Fibroblast of mammary gland (primary cell): ENCODE measurements around the gene SYCN.

Experiments used
- DNase-seq: peaks from one replicate; pipeline ENCODE4 v3.0.0-alpha.2; 2010; ENCODE audit warnings: low read depth
- H3K4me3 ChIP-seq: 2 replicates; pipeline ENCODE4 v1.5.1; 2011; ENCODE audit warnings: low read depth, mild to moderate bottlenecking, low read length, moderate library complexity; ENCODE audit not compliant: control insufficient read depth
- TF ChIP-seq, protein P1 (sequence below): conservative IDR thresholded peaks from 2 replicates; pipeline ENCODE4 v1.5.1; 2011; ENCODE audit warnings: low read depth, low read length, inconsistent platforms; ENCODE audit not compliant: control insufficient read depth, insufficient read depth

Gene SYCN

DNA sequence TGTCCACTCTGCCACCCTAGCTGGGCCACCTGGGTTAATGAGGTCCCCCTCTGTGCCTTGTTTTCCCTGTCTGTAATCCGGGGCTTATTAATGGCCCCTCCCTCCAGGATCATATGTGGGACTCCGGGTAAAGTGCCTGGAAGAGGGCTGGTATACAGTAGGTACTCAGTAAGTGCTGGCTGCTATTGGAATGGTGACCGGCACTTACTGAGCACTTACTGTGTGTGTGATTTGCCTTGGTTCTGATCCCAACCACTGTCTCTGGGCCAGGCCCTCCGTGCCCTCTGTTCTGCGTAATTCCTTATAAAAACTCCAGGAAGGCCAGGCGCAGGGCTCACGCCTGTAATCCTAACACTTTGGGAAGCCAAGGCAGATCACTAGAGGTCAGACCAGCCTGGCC lies 38.2 kb downstream of the SYCN start:
- TF ChIP-seq, protein P1, sequence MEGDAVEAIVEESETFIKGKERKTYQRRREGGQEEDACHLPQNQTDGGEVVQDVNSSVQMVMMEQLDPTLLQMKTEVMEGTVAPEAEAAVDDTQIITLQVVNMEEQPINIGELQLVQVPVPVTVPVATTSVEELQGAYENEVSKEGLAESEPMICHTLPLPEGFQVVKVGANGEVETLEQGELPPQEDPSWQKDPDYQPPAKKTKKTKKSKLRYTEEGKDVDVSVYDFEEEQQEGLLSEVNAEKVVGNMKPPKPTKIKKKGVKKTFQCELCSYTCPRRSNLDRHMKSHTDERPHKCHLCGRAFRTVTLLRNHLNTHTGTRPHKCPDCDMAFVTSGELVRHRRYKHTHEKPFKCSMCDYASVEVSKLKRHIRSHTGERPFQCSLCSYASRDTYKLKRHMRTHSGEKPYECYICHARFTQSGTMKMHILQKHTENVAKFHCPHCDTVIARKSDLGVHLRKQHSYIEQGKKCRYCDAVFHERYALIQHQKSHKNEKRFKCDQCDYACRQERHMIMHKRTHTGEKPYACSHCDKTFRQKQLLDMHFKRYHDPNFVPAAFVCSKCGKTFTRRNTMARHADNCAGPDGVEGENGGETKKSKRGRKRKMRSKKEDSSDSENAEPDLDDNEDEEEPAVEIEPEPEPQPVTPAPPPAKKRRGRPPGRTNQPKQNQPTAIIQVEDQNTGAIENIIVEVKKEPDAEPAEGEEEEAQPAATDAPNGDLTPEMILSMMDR, result no peak
- H3K4me3 ChIP-seq, result no peak overlapping the region
- DNase-seq, result no peak

- TF ChIP-seq, protein P1, result no peak
- H3K4me3 ChIP-seq, result no peak overlapping the region
- DNase-seq, result no peak
Measured at GRCh38 chr19:39164289-39164688, 39.8 kb downstream of the SYCN start.

DNA sequence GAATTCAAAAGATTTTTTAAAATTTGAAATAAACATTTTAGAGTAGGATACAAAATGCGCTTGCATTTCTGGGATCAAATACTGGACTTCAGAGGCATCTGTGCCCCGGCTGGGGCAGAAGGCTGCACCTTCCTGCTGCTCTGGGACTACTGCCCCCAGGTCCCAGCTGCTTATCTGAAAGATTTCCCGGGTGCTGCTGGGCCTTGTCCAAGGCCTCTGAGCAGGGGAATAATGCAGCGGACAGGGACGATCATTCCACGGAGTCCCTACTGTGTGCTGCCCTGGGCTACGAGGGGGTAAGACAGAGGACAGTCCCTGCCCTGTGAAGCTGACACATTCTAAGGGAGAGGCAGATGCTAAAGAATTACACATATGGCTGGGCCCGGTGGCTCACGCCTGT lies 40.4 kb downstream of the SYCN start:
- no peak for DNase-seq
- H3K4me3 ChIP-seq, result no peak overlapping the region
- TF ChIP-seq, protein P1, result no peak

DNA sequence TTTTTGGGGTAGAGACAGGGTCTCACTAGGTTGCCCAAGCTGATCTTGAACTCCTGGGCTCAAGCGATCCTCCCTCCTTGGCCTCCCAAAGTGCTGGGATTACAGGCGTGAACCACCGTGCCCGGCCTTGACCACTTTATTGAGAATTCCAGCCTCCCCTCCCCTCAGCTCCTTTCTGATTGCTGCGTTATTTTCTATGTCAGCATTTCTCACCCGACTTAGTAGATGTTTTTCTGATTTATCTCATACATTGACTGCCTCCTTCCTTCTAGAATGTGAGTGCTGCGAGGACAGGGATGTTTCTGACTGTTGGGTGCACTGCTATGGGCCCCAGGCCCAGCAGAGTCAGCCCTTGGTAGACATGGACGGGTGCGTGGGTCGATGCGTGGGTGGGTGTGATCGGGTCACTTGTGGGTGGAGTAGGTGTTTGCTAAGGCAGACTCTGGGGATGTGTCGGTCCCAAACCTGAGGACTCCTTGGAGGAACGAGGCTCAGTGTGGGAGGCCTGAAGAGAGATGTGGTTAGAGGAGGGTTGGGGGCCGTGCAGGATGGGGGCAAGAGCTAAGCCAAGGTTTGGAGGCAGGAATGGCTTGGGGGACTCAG lies 41.5 kb downstream of the SYCN start:
- TF ChIP-seq, protein P1, result no peak
- DNase-seq, result no peak
- H3K4me3 ChIP-seq, result no peak overlapping the region

- DNase-seq, result peak; percentile 90
- no peak overlapping the region for H3K4me3 ChIP-seq
- TF ChIP-seq, protein P1, result no peak
Measured at GRCh38 chr19:39160889-39161672, 43.0 kb downstream of the SYCN start.

GRCh38 chr19:39160523-39160861 lies 43.6 kb downstream of the SYCN start:
- TF ChIP-seq, protein P1, result no peak
- H3K4me3 ChIP-seq, result no peak overlapping the region

More at GRCh38 chr19:39160523-39160861, 43.6 kb downstream of the SYCN start:
- peak; percentile 83 for DNase-seq
